Activated CD4-positive, alpha-beta T cell treated with anti-CD3 and anti-CD28 coated beads for 36 hours (primary cell): Measurements from ENCODE around the gene CARMIL1. TPM values are rescaled to one million over a fixed set of nuclear protein-coding genes. Genes with fewer than 3 reads are reported as not detected.
"Not testable (repeated sequence)": the region's sequence is repeated elsewhere in the genome, so short reads cannot be mapped to it uniquely, and the experiment has no call there.

Experiments used
- ATAC-seq: fragments of 200-7000 bp; cut with Tn5 transposase; one replicate; pipeline ENCODE4 v1.10.0; 2021; ENCODE audit warnings: mild to moderate bottlenecking, moderate library complexity
- CTCF ChIA-PET: fragments of 350-600 bp; sonication (Branson Sonifier 250); formaldehyde crosslinking; loops from one replicate; lab custom pipeline; 2021; ENCODE audit warnings: antibody characterized with exemption; lab: Charles Lee
- POLR2A ChIA-PET: fragments of 350-600 bp; sonication (Branson Sonifier 250); formaldehyde crosslinking; loops from one replicate; lab custom pipeline; 2021; ENCODE audit warnings: antibody characterized with exemption, inconsistent platforms; lab: Charles Lee
- DNase-seq: peaks from one replicate; pipeline ENCODE4 v3.0.0-alpha.2; 2020
- H3K27ac Mint-ChIP-seq: one replicate; pipeline ENCODE4 v1.8.0; 2021; ENCODE audit warnings: mixed read lengths
- H3K27me3 Mint-ChIP-seq: one replicate; pipeline ENCODE4 v1.8.0; 2021; ENCODE audit warnings: mixed read lengths
- H3K36me3 Mint-ChIP-seq: one replicate; pipeline ENCODE4 v1.8.0; 2021; ENCODE audit warnings: low read depth, mixed read lengths
- H3K4me1 Mint-ChIP-seq: one replicate; pipeline ENCODE4 v1.8.0; 2021; ENCODE audit warnings: mixed read lengths
- H3K4me3 Mint-ChIP-seq: one replicate; pipeline ENCODE4 v1.8.0; 2021; ENCODE audit warnings: mild to moderate bottlenecking, moderate library complexity, mixed read lengths
- H3K9me3 Mint-ChIP-seq: one replicate; pipeline ENCODE4 v1.8.0; 2021; ENCODE audit warnings: low read depth, mixed read lengths
- intact Hi-C, 2 experiments: fragments of 100-400 bp; cut with DNase I in 1 of 2; cut with micrococcal nuclease in 1 of 2; formaldehyde crosslinking; loops; one replicate each; pipeline versions ENCODE4 v1.14.2 to v1.15.1; 2022 to 2024; cut with DNase I, micrococcal nuclease
- total RNA-seq, 2 experiments: library from RNA; stranded (reverse); gene quantifications; one replicate each; pipeline ENCODE4 v1.2.3, GENCODE V29; 2021

Gene CARMIL1
- total RNA-seq, 2 experiments from 2014 or later, result 4.5 to 4.9 TPM

DNA sequence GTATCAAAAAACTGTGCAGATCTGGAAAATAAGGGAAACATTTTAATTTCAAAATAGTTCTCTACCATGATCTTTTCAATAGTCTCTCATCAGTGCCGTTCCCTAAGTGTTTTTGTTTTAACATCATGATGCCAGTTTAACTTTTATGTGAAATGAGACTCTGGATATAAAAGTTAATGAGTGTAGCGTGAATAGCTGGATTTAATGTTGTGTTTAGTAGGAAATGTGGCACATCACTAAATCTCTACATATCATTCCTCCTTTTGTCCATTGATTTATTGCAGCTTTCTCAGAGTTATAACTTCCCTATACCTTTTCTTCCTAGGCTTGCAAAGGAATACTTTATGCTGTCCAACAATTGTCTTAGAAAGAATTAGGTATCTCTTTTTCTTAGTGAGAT lies 291.4 kb downstream of the CARMIL1 start:
- ChIA-PET CTCF (no interaction called here), POLR2A (interaction anchor here (0.8 kb wide), 1 partner anchor 291 kb away, joined by 3 read pairs; no protein-coding TSS in a partner anchor)
- no peaks in the 10 kb centered on the region for H3K27me3 Mint-ChIP-seq
- no peak for ATAC-seq
- no peaks in the 10 kb centered on the region for H3K9me3 Mint-ChIP-seq
- H3K27ac Mint-ChIP-seq, result no peak overlapping the region
- intact Hi-C loops, result no loop called here
- no peak overlapping the region for H3K4me3 Mint-ChIP-seq
- H3K4me1 Mint-ChIP-seq, result no peaks in the 10 kb centered on the region
- no peak for DNase-seq
- H3K36me3 Mint-ChIP-seq, result no peaks in the 10 kb centered on the region

DNA sequence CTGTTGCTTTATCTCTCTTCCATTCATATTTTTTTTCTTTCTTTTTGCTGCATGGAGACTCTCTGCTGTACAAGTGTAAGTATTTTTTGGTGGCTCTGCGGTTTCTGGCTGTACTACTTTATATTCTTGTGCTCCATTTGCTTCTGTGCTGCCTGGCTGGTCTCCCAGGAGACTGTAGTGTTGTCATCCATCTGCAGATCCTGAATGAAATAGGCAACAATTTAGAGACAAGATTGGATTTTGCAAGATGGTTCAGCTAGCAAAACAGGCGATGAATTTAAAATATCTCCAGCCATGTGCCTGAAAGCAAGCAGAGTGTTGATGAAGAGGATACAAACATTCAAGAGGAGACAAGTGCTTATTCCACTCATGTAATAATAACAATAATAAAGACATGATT lies 297.7 kb downstream of the CARMIL1 start:
- Mint-ChIP-seq H3K9me3 (no peaks in the 10 kb centered on the region), H3K27me3 (no peaks in the 10 kb centered on the region), H3K4me1 (peaks cover 9% of the 10 kb centered on the region), H3K4me3 (no peak overlapping the region), H3K36me3 (no peaks in the 10 kb centered on the region), H3K27ac (no peak overlapping the region)
- POLR2A ChIA-PET, result interaction anchor here (0.6 kb wide), 1 partner anchor 20 kb away, joined by 12 read pairs; no protein-coding TSS in a partner anchor
- CTCF ChIA-PET, result interaction anchor here (0.7 kb wide), 1 partner anchor 163 kb away, joined by 3 read pairs; no protein-coding TSS in a partner anchor
- DNase-seq (no peak), ATAC-seq (no peak)
- intact Hi-C loops, result no loop called here

DNA sequence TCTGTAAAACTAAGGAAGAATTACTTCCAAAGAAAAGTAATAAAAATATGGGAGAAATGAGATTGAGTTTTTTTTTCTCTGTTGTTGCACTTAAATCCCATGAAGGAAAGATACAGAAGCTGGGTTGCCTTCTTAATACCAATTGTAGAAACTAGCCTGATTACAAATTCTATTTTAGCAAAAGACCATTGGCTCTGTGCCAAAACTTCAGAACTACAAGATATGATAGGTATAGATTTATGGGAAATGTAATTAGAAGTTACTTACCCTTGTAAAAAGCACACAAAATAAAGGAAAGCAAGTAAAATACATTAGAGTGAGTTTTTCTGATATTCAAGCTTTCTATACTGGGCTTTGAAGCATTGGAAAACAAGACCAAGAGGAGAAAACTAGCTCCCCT lies 299.4 kb downstream of the CARMIL1 start:
- Mint-ChIP-seq H3K27ac (no peak overlapping the region), H3K36me3 (peaks cover 2% of the 10 kb centered on the region), H3K9me3 (no peaks in the 10 kb centered on the region), H3K4me3 (no peak overlapping the region), H3K4me1 (peaks cover 9% of the 10 kb centered on the region), H3K27me3 (no peaks in the 10 kb centered on the region)
- ATAC-seq (no peak), DNase-seq (no peak)
- CTCF ChIA-PET, result interaction anchor here (0.6 to 1.8 kb wide), 4 partner anchors 8 to 76 kb away, joined by 3 to 6 read pairs (median 4); no protein-coding TSS in a partner anchor
- intact Hi-C loops, result no loop called here
- POLR2A ChIA-PET, result no interaction called here

DNA sequence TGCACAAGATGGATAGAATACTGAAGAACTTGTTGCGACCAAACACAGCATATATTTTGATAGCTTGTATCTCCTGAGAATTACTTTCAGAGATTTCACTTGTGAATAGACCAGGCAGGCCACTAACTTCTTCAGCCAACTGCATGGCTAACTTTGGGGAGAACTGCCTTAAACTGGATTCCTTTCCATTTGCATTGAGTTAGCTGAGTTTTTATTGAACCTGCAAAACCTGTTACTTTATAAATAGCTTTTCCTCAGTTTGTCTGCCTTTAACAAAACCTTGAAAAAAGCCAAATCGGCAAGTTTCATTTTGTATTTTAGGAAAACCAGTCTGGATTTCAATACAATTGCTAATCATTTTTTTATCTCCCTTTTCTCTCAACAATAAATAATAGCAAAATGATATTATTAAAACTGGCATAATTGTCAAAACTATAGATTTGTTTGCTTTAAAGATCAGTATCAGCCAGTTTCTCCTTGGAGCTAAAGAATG lies 300.3 kb downstream of the CARMIL1 start:
- POLR2A ChIA-PET, result no interaction called here
- H3K27ac Mint-ChIP-seq, result no peak overlapping the region
- no peak overlapping the region for H3K4me3 Mint-ChIP-seq
- peaks cover 2% of the 10 kb centered on the region for H3K36me3 Mint-ChIP-seq
- H3K4me1 Mint-ChIP-seq, result peaks cover 9% of the 10 kb centered on the region
- intact Hi-C loops, result no loop called here
- no peaks in the 10 kb centered on the region for H3K9me3 Mint-ChIP-seq
- ATAC-seq (no peak), DNase-seq (no peak)
- CTCF ChIA-PET, result interaction anchor here (0.6 to 1.8 kb wide), 5 partner anchors 8 to 77 kb away, joined by 3 to 7 read pairs (median 4); no protein-coding TSS in a partner anchor
- H3K27me3 Mint-ChIP-seq, result no peaks in the 10 kb centered on the region

DNA sequence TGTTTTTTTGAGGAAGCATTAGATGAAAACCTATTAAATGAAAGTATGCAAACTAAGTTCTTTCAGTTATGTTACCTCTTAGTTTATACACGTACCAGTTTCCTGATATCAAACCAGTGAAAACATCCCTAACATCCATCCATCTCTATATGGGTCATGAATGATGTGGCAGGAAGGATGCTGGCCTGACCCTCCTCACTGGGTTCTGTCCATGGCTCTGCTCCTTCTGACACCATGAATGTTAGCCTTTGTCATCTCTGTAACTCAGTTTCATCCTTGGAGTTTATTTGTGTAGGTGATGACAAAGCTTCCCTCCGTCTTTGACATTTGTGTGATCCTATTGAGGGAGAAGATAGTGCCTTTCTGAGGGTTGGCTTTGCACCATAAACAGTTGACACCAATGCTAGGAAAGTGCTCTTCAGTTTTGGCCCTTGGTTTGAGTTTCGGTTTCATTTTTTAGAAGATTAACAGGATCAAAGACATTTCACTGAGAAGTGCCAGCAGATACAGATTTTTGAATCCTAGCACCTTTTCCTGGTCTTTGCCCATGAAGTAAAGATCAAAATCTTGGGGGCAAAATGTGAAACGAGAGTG lies 300.8 kb downstream of the CARMIL1 start:
- no peak for DNase-seq
- H3K27me3 Mint-ChIP-seq, result no peaks in the 10 kb centered on the region
- POLR2A ChIA-PET, result no interaction called here
- CTCF ChIA-PET, result interaction anchor here (1.5 to 2.3 kb wide), 4 partner anchors 8 to 314 kb away, joined by 3 to 7 read pairs (median 4); no protein-coding TSS in a partner anchor
- H3K4me1 Mint-ChIP-seq, result peaks cover 9% of the 10 kb centered on the region
- intact Hi-C loops, result no loop called here
- H3K27ac Mint-ChIP-seq, result peak overlapping the region; percentile 1
- H3K4me3 Mint-ChIP-seq, result no peak overlapping the region
- peaks cover 2% of the 10 kb centered on the region for H3K36me3 Mint-ChIP-seq
- H3K9me3 Mint-ChIP-seq, result no peaks in the 10 kb centered on the region
- peak; percentile 30 for ATAC-seq

DNA sequence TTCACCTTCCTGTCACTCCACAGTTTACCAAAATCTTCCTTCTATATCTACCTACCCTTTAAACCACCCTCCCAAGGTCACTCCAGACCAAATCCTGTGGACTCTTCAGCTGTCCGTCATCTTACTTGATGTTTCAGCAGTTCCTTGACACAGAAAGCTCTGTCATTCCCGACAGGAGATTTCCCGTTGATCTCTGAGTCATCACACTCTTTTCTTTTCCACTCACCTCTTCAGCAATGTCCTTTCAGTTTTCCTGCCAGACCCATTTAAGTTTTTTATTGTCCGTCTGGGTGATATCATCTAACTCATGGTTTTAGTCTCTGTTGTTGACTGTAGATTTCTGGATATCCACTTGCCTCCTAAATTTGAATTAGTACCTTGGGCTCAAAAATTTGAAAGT lies 302.9 kb downstream of the CARMIL1 start:
- Mint-ChIP-seq H3K36me3 (peaks cover 2% of the 10 kb centered on the region), H3K27ac (no peak overlapping the region), H3K4me3 (no peak overlapping the region), H3K4me1 (peaks cover 9% of the 10 kb centered on the region), H3K27me3 (no peaks in the 10 kb centered on the region), H3K9me3 (no peaks in the 10 kb centered on the region)
- no peak for DNase-seq
- intact Hi-C loops, result no loop called here
- POLR2A ChIA-PET, result no interaction called here
- CTCF ChIA-PET, result interaction anchor here (0.7 to 2.3 kb wide), 5 partner anchors 18 to 316 kb away, joined by 3 to 6 read pairs (median 5); no protein-coding TSS in a partner anchor
- ATAC-seq, result no peak

DNA sequence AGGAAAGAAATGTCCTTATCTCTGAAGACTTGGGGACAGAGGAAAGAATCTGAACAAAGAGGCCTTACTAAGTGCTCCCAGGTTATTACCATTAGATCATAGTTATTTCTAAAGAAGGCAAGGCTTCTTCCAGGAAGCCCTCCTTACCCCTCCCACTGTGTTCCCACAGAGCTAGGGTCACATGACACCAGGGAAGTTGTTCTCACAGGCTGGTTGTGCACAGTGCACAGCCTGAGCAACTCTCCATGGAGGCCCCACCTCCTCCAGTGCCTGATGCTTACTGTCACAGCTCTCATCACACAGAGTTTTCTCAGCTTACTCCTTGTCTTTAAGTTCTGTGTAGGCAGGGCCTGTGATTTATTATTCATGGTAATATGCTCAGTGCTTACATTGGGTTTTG lies 303.9 kb downstream of the CARMIL1 start:
- ChIA-PET POLR2A (no interaction called here), CTCF (interaction anchor here (0.7 kb wide), 1 partner anchor 117 kb away, joined by 5 read pairs; no protein-coding TSS in a partner anchor)
- Mint-ChIP-seq H3K9me3 (no peaks in the 10 kb centered on the region), H3K36me3 (peaks cover 2% of the 10 kb centered on the region), H3K4me3 (no peak overlapping the region), H3K27ac (no peak overlapping the region), H3K27me3 (no peaks in the 10 kb centered on the region), H3K4me1 (peaks cover 9% of the 10 kb centered on the region)
- DNase-seq (peak; percentile 10), ATAC-seq (no peak)
- intact Hi-C loops, result no loop called here

DNA sequence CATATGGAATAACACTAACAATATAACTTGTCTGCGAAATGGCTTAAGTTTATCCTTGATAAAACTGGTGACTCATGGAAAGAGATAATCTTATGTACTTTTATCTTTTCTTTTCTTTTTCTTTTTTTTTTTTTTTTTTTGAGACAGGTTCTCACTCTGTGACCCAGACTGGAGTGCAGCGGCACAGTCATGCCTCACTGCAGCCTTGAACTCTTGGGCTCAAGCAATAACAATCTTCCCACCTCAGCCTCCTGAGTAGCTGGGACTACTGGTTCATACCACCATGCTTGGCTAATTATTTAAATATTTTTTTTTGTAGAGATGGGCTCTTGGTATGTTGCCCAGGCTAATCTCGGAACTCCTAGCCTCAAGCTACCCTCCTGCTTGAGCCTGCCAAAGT lies 304.7 kb downstream of the CARMIL1 start:
- no peaks in the 10 kb centered on the region for H3K9me3 Mint-ChIP-seq
- no peak for DNase-seq
- peaks cover 2% of the 10 kb centered on the region for H3K36me3 Mint-ChIP-seq
- CTCF ChIA-PET, result interaction anchor here (0.7 kb wide), 1 partner anchor 369 kb away, joined by 4 read pairs; no protein-coding TSS in a partner anchor
- no peak for ATAC-seq
- POLR2A ChIA-PET, result interaction anchor here (0.6 kb wide), 1 partner anchor 333 kb away, joined by 6 read pairs; no protein-coding TSS in a partner anchor
- peaks cover 9% of the 10 kb centered on the region for H3K4me1 Mint-ChIP-seq
- no peak overlapping the region for H3K27ac Mint-ChIP-seq
- H3K4me3 Mint-ChIP-seq, result no peak overlapping the region
- intact Hi-C loops, result no loop called here
- H3K27me3 Mint-ChIP-seq, result no peaks in the 10 kb centered on the region

DNA sequence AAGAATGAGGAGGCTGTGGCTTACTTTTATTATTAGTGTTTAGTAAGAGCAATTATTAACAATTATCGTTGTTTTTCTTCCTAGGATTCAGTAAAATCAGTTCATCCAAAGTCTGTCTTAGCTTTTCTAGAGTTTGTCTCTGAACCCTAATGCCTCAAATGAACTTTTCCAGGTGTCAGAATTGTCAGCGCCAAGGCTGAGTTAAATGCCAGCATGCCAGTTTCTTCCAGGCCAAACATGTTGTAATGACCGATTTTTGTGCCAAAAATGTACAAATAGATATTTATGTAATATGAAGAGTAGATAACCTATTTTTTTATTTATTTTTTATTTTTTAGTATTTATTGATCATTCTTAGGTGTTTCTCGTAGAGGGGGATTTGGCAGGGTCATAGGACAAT lies 306.1 kb downstream of the CARMIL1 start:
- DNase-seq (no peak), ATAC-seq (no peak)
- Mint-ChIP-seq H3K4me1 (peaks cover 2% of the 10 kb centered on the region), H3K4me3 (no peak overlapping the region), H3K36me3 (peaks cover 2% of the 10 kb centered on the region), H3K27ac (no peak overlapping the region), H3K9me3 (no peaks in the 10 kb centered on the region), H3K27me3 (no peaks in the 10 kb centered on the region)
- CTCF ChIA-PET, result no interaction called here
- POLR2A ChIA-PET, result no interaction called here
- intact Hi-C loops, result no loop called here

DNA sequence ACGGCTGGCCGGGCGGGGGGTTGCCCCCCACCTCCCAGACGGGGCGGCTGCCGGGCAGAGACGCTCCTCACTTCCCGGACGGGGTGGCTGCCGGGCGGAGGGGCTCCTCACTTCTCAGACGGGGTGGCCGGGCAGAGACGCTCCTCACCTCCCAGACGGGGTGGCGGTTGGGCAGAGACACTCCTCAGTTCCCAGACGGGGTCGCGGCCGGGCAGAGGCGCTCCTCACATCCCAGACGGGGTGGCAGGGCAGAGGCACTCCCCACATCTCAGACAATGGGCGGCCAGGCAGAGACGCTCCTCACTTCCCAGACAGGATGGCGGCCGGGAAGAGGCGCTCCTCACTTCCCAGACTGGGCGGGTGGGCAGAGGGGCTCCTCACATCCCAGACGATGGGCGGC lies 306.9 kb downstream of the CARMIL1 start:
- H3K36me3 Mint-ChIP-seq, H3K27me3 Mint-ChIP-seq, H3K4me3 Mint-ChIP-seq, H3K9me3 Mint-ChIP-seq, POLR2A ChIA-PET, DNase-seq, ATAC-seq, CTCF ChIA-PET, H3K4me1 Mint-ChIP-seq, H3K27ac Mint-ChIP-seq, intact Hi-C loops: not testable (repeated sequence)

DNA sequence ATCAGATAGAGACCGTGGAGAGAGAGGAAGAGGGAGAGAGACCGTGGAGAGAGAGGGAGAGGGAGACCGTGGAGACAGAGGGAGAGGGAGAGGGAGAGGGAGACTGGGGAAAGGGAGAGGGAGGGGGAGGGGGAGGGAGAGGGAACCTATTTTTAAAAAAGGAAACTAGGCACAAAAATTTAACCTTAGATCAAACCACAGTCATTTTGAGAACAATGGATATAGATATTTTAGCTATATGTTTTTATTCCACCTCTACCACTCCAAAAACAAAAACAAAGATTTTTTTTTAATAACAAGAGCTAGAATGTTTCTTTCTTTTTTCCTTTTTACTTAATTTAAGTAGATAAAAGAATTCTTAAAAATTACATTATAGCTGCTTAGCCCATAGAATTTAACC lies 307.8 kb downstream of the CARMIL1 start:
- ChIA-PET POLR2A (no interaction called here), CTCF (interaction anchor here (0.9 to 1.0 kb wide), 2 partner anchors 9 to 367 kb away, joined by 5 to 6 read pairs; no protein-coding TSS in a partner anchor)
- Mint-ChIP-seq H3K27me3 (no peaks in the 10 kb centered on the region), H3K4me3 (no peak overlapping the region), H3K27ac (no peak overlapping the region), H3K4me1 (no peaks in the 10 kb centered on the region), H3K36me3 (peaks cover 2% of the 10 kb centered on the region), H3K9me3 (no peaks in the 10 kb centered on the region)
- intact Hi-C loops, result no loop called here
- DNase-seq (no peak), ATAC-seq (no peak)

DNA sequence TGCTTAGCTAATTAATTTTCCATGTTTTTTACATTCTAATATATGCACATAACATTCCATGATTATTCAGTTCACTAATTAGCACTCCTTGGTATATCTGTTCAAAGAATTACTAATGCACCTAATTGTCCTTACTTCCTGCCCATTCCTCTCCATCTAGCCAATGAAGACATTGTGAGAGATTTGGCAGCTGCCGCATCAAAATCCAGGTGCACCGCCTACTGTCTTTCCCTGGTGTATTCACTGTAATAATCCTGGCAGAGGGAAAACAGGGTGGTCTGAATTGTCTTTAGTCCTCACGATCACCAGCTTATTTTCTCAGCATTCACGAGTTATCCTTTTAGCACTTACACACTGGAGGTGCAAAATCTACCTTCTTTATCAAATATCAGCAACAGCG lies 311.8 kb downstream of the CARMIL1 start:
- H3K36me3 Mint-ChIP-seq, result no peaks in the 10 kb centered on the region
- POLR2A ChIA-PET, result no interaction called here
- H3K9me3 Mint-ChIP-seq, result no peaks in the 10 kb centered on the region
- no peak overlapping the region for H3K4me3 Mint-ChIP-seq
- no peak for DNase-seq
- ATAC-seq, result no peak
- intact Hi-C loops, result no loop called here
- no peaks in the 10 kb centered on the region for H3K4me1 Mint-ChIP-seq
- CTCF ChIA-PET, result interaction anchor here (0.8 to 2.4 kb wide), 5 partner anchors 8 to 339 kb away, joined by 3 to 9 read pairs (median 4); no protein-coding TSS in a partner anchor
- H3K27me3 Mint-ChIP-seq, result no peaks in the 10 kb centered on the region
- H3K27ac Mint-ChIP-seq, result no peak overlapping the region
